ENCODE results near the gene SPDYE2.
"Not testable (repeated sequence)": the region's sequence is repeated elsewhere in the genome, so short reads cannot be mapped to it uniquely, and the experiment has no call there.

Gene SPDYE2

GRCh38 chr7:102550808-102551422 lies at the start of gene SPDYE2:
Gene SPDYE2 (plus strand): TSS chr7:102551226. CDS start chr7:102553256, 2,030 bp downstream.
- not testable (repeated sequence) for DNase-seq

GRCh38 chr7:102503141-102503540 lies 47.9 kb upstream of the SPDYE2 start:
- not testable (repeated sequence) for DNase-seq

- DNase-seq, result not testable (repeated sequence)
Observed at GRCh38 chr7:102505298-102506185, 45.5 kb upstream of the SPDYE2 start.

GRCh38 chr7:102507410-102508088 lies 43.5 kb upstream of the SPDYE2 start:
- DNase-seq, result not testable (repeated sequence)

- not testable (repeated sequence) for DNase-seq
Observed at GRCh38 chr7:102510575-102510974, 40.5 kb upstream of the SPDYE2 start.

GRCh38 chr7:102511860-102512522 lies 39.0 kb upstream of the SPDYE2 start:
- not testable (repeated sequence) for DNase-seq

- DNase-seq, result not testable (repeated sequence)
Observed at GRCh38 chr7:102512642-102513221, 38.3 kb upstream of the SPDYE2 start.

GRCh38 chr7:102514881-102515721 lies 35.9 kb upstream of the SPDYE2 start:
- DNase-seq, result not testable (repeated sequence)

GRCh38 chr7:102515889-102516288 lies 35.1 kb upstream of the SPDYE2 start:
- not testable (repeated sequence) for DNase-seq

GRCh38 chr7:102516951-102517350 lies 34.1 kb upstream of the SPDYE2 start:
- DNase-seq, result not testable (repeated sequence)

GRCh38 chr7:102517550-102518147 lies 33.4 kb upstream of the SPDYE2 start, which contains the start of gene RASA4B:
Gene RASA4B (minus strand): TSS chr7:102517777. CDS start chr7:102517710, 67 bp downstream.
- DNase-seq, result not testable (repeated sequence)

- not testable (repeated sequence) for DNase-seq
Observed at GRCh38 chr7:102520797-102521196, 30.2 kb upstream of the SPDYE2 start.

- not testable (repeated sequence) for DNase-seq
Observed at GRCh38 chr7:102524803-102525202, 26.2 kb upstream of the SPDYE2 start.

GRCh38 chr7:102527182-102527581 lies 23.8 kb upstream of the SPDYE2 start:
- not testable (repeated sequence) for DNase-seq

- not testable (repeated sequence) for DNase-seq
Observed at GRCh38 chr7:102527822-102528793, 22.9 kb upstream of the SPDYE2 start.

GRCh38 chr7:102531583-102531982 lies 19.4 kb upstream of the SPDYE2 start:
- DNase-seq, result not testable (repeated sequence)

- not testable (repeated sequence) for DNase-seq
Observed at GRCh38 chr7:102532127-102532526, 18.9 kb upstream of the SPDYE2 start.

GRCh38 chr7:102535062-102535615 lies 15.9 kb upstream of the SPDYE2 start:
- not testable (repeated sequence) for DNase-seq

GRCh38 chr7:102540604-102541003 lies 10.4 kb upstream of the SPDYE2 start:
- not testable (repeated sequence) for DNase-seq

Data from NCI-H446 (cell line).